Measurements from ENCODE around the gene SPDYE1.
"Not testable (repeated sequence)": the region's sequence is repeated elsewhere in the genome, so short reads cannot be mapped to it uniquely, and the experiment has no call there.

The SPDYE1 gene

GRCh38 chr7:43974725-43975482, 22.8 kb upstream of the SPDYE1 start:
- DNase-seq (ENCODE audit: low spot score); CTCF ChIA-PET; POLR2A ChIA-PET (ENCODE audit: low non-redundant PET); H3K27ac ChIP-seq: not testable (repeated sequence)

DNA sequence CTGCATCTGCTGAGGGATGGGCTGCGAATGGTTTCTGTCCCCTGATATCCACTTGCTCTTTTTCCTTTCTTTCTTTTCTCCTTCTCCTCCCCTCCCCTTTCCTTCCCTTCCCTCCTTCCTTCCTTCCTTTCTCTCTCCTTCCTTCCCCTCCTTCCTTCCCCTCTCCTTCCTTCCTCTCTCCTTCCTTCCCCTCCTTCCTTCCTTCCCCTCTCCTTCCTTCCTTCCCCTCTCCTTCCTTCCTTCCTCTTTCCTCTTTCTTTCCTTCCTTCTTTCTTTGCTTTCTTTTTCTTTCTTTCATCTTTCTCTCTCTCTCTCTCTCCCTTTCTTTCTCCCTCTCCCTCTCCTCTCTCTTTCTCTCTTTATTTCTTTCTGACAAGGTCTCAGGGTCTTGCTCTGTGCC, 20.2 kb upstream of the SPDYE1 start:
- ChIA-PET POLR2A (ENCODE audit: low non-redundant PET) (no interaction called here), CTCF (no interaction called here)
- peak overlapping the region; percentile 54; the same call in 1 of the 2 replicates for H3K27ac ChIP-seq

DNA sequence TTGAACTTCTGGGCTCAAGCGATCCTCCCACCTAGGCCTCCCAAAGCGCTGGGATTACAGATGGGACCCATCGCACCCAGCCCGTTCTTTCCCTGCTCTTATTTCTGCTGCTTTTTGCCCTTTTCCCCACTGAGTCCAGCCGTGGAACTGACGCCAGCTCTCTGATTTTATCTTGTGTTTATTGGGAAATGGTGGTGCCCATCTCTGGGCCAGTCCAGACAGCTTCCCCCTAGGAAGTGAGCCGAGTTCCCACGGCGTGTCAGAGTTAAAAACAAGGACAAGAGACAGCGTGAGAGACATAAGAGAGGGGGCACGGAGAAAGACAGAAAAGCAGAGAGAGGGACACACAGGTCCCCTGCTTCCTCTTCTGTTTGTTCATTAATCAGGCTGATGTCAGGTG, 19.6 kb upstream of the SPDYE1 start:
- DNase-seq (ENCODE audit: low spot score); CTCF ChIA-PET; POLR2A ChIA-PET (ENCODE audit: low non-redundant PET): not testable (repeated sequence)
- peak overlapping the region; percentile 54 for H3K27ac ChIP-seq

More for the DNA sequence above, 20.2 kb upstream of the SPDYE1 start:
- no peak for DNase-seq (ENCODE audit: low spot score)
- TF ChIP-seq, protein P1, sequence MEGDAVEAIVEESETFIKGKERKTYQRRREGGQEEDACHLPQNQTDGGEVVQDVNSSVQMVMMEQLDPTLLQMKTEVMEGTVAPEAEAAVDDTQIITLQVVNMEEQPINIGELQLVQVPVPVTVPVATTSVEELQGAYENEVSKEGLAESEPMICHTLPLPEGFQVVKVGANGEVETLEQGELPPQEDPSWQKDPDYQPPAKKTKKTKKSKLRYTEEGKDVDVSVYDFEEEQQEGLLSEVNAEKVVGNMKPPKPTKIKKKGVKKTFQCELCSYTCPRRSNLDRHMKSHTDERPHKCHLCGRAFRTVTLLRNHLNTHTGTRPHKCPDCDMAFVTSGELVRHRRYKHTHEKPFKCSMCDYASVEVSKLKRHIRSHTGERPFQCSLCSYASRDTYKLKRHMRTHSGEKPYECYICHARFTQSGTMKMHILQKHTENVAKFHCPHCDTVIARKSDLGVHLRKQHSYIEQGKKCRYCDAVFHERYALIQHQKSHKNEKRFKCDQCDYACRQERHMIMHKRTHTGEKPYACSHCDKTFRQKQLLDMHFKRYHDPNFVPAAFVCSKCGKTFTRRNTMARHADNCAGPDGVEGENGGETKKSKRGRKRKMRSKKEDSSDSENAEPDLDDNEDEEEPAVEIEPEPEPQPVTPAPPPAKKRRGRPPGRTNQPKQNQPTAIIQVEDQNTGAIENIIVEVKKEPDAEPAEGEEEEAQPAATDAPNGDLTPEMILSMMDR (conservative IDR thresholded peaks at IDR 0.05; ENCODE audit: low read depth) = no peak

DNA sequence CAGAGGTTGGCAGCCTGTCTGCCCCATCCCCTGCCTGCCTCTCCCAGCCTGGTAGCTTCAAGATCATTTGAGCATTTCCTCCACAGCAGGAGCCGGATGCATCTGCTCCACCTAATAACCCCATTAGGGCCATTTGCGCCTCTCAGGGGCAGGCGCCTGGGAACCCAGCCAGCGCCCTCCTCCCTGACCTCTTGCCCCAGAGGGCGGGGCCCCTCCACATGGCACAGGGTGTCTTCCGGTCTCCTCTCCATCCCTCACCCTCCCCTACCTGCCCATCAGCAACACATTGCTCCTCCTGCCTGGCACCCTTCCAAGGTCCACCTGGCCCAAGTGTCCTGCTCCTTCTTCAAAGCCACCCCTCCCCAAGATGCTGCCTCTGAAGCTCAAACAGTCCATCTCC, 14.8 kb upstream of the SPDYE1 start:
- POLR2A ChIA-PET (ENCODE audit: low non-redundant PET); H3K27ac ChIP-seq: not testable (repeated sequence)

DNA sequence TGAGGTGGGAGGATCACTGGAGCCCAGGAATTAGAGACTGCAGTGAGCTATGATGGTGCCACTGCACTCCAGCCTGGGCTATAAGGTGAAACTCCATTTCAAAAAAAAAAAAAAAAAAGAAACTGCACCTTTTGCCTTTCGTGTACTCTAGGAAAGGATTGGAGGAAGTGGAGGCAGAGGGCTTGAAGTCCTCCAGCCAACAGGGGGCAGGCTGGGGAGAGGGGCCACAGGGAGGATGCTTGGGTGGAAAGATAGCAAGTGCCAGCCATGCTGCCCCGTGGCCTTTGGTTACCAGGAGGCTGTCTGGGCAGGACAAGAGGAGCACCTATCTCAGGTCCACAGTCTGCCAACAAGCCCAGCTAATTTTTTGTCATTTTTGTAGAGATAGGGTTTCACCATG, 14.0 kb upstream of the SPDYE1 start:
- POLR2A ChIA-PET (ENCODE audit: low non-redundant PET); H3K27ac ChIP-seq; DNase-seq (ENCODE audit: low spot score); CTCF ChIA-PET: not testable (repeated sequence)

More for the DNA sequence above, 14.8 kb upstream of the SPDYE1 start:
- DNase-seq (ENCODE audit: low spot score); CTCF ChIA-PET: not testable (repeated sequence)

DNA sequence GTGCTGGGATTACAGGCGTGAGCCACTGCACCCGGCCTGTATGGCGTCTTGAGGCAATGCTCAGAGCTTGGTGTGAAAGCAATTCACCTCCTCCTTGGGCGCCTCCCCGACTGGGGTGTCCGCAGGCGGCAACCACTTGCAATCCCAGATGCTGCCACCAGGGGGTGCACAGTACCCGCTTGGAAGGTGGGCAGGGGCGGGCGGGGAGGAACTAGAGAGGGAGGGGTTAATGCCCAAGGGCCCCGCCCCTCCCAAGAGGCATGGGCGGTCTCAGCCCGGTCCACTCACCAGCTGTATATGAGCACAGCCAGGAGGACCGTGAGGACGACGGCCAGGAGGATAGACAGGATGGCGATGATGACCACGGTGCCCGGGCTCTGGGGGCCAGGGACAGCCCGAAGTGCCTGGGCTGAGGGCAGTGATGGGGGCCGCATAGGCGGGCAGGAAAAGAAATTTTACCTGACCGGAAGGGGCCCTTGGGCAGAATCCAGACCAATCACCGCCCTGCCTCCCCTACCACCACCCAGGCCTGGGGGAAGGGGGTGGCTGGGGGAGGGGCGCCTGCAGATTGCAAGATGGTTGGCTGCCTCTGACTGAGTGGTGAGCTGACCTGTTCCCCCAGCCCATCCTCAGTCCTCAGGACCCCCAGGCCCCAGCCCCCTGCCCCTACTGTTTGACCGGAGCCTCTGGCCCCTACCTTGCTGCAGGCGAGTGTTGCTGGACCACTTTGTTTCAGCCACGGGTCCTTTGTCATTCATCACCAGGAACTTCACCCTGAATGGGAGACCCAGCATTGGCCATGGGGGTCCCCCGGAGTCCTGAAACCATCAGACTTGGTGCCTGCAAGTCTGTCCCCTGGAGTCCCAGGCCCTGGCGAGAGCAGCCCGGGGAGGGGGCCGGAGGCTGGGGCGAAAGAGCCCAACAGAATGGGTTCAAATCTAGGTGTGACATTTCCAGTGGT, 11.5 kb upstream of the SPDYE1 start:
- TF ChIP-seq, protein P1 (conservative IDR thresholded peaks at IDR 0.05; ENCODE audit: low read depth) = peak; percentile 34
- DNase-seq (ENCODE audit: low spot score); POLR2A ChIA-PET (ENCODE audit: low non-redundant PET); CTCF ChIA-PET: not testable (repeated sequence)
- H3K27ac ChIP-seq = peak overlapping the region; percentile 43

DNA sequence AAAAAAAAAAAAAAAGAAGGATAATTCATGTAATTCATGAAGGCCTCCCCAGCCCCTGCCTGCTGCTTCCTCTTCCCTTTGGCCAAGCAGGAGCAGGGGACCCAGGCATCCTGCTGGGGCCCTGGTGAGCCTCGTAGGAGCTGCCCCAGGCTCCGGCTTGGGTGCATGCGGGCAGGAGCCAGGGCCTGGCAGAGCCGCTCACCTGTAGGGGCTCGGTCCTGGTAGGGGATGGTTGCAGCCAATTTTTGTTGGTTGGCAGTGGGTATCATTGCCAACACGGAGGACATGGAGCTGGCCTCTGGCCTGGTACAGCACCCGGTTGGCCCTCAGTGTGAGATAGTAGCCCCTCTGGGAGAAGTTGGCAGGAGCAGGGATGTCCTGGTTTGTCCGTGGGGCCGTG, 10.2 kb upstream of the SPDYE1 start:
- H3K27ac ChIP-seq; CTCF ChIA-PET; DNase-seq (ENCODE audit: low spot score); POLR2A ChIA-PET (ENCODE audit: low non-redundant PET): not testable (repeated sequence)

GRCh38 chr7:43990011-43990585, 7.6 kb upstream of the SPDYE1 start:
- DNase-seq (ENCODE audit: low spot score); POLR2A ChIA-PET (ENCODE audit: low non-redundant PET); H3K27ac ChIP-seq: not testable (repeated sequence)
- CTCF ChIA-PET = interaction anchor here (0.7 kb wide), 1 partner anchor 23 kb away, joined by 3 read pairs; no protein-coding TSS in a partner anchor

DNA sequence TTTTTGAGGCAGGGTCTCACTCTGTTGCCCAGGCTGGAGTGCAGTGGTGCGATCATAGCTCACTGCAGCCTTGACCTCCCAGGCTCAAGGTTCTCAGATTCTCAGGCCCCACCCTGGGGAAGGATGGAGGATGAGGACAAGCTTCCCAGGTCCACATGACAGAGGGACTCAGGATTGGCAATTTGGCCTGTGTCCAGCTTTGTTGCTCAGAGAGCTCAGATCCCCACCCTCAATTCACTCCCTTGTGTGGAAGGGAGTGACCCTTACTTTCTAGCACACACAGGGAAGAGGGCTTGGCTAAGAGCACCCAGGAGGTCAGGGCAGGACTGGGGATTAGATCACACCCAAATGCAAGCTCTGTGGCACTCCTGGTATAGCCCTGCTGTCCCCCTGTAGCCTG, 6.9 kb upstream of the SPDYE1 start:
- H3K27ac ChIP-seq; POLR2A ChIA-PET (ENCODE audit: low non-redundant PET); DNase-seq (ENCODE audit: low spot score); CTCF ChIA-PET: not testable (repeated sequence)

- H3K27ac ChIP-seq; DNase-seq (ENCODE audit: low spot score); CTCF ChIA-PET; POLR2A ChIA-PET (ENCODE audit: low non-redundant PET): not testable (repeated sequence)
These were observed 4.8 kb upstream of the SPDYE1 start for GRCh38 chr7:43992896-43993295.

- DNase-seq (ENCODE audit: low spot score); POLR2A ChIA-PET (ENCODE audit: low non-redundant PET); H3K27ac ChIP-seq: not testable (repeated sequence)
- CTCF ChIA-PET = interaction anchor here (0.6 kb wide), 1 partner anchor 63 kb away, joined by 3 read pairs; no protein-coding TSS in a partner anchor
These were observed 3.0 kb upstream of the SPDYE1 start for GRCh38 chr7:43994681-43995080.

DNA sequence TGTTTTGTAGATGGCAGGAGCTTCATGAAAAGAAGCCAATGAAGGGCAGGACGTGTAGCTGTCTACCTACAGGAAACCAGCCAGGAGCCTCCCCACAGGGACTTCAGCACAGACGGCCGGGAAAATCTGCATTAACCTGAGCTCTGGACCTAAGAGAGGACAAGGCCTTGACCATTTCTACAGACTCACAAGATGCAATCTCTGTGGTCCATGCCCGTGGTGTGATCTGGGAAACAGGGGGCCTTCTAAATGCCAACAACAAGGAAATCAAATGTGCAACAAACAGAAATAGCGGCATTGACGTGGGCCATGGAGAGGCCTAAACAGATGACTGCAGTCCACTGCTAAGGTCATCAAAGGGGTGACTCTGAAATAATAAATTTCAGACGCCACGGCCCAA, 14.4 kb downstream of the SPDYE1 start:
- POLR2A ChIA-PET (ENCODE audit: low non-redundant PET); H3K27ac ChIP-seq; CTCF ChIA-PET; DNase-seq (ENCODE audit: low spot score): not testable (repeated sequence)

GRCh38 chr7:44015090-44015489, 17.4 kb downstream of the SPDYE1 start:
- POLR2A ChIA-PET (ENCODE audit: low non-redundant PET); CTCF ChIA-PET; H3K27ac ChIP-seq; DNase-seq (ENCODE audit: low spot score): not testable (repeated sequence)

Data from RWPE1 (cell line).